ENCODE data around the gene DNAH2.

Gene DNAH2

DNA sequence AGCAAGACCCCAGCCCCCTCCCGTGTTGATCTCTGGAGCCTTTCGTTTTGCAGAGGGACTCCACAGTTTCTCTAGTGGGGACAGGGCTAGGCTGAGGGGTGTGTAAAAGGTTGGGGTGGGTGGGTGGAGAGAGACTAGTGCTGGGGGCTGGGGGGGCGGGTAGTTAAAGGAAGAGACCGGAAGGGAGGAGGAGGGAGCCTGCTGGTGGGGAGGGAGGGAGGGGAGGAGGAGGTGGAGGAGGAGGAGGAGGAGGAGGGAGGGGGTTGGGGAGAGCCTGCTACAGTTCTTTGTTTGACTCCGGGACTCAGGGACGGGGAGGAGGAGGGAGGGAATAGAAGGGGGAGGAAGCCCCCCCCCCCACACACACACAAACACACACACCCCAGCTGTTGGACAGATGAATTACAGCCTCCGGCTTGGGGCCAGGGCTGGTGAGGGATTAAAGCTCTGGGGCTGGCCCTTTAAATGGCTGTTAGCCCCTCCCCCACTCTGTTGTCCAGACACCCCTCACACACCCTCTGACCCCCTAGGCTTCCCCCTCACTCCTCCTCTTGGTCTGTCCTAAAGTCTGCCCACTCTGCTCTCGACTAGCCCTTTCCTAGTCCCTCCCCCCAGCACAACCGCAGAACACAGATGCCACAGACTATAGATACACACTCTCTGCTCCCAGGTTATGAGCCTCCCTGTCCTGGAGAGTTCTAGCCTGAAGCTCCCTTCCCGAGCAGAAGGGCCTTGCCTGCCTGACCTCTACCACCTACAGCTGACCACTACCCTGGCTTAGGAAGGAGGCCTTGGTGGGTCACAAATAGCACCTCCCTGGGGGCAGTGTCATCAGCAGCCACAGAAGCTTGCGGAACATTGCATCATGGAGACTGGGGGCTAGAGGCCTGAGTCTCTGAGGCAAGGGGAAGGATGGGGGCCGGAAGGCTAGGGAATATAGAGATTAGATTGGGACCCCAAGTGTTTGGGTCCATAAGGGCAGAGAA lies 120.8 kb downstream of the DNAH2 start:
- no peak for DNase-seq (ENCODE audit: low read depth in 2 of 2)

DNA sequence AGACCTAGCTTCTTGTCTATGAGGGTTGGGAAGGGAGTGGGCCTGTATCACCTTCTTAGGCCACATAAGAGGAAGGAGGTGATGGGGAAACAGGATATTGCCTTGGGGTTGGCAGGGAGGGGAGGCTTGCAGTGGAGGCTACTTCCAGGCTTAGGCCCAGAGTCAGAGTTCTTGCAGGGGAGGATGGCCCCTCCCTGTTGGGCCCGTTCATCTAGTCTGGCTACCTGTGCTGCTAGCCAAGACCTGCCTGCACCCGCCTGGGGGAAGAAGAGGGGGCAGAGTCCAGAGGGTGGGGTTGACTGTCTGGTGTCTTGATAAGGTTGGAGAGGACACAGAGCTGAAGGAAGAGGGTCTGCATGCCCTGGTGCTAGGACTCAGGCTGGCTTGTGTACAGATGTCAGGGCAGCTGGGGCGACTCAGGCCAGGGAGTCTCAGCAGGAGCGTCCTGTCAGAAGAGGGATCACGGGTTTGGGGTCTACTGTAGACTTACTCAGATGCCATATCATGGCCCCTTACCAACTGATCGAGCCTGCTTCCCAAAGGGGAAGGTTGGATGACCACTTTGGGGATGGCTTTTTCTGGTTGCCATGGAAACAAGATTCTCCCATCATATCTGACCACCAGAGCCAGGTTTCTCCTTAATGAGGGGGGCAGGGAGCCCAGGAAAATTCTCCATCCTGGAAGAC lies 121.8 kb downstream of the DNAH2 start:
- no peak for DNase-seq (ENCODE audit: low read depth in 2 of 2)

DNA sequence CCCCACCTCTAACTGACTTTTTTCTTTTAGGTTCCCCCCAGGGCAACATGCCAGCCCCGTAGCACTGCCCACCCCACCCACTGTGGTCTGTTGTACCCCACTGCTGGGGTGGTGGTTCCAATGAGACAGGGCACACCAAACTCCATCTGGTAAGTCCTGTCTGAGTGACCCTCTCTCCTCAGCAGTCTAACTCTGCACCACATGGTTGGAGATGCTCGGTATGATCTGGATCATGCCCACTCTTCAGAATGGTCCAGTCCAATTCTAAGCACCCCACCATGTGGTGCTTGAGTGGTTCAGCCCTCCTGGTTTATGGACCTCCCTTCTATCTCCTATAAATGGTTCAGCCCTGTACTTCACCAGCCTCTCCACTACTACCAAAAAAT lies 122.3 kb downstream of the DNAH2 start:
- DNase-seq (ENCODE audit: low read depth in 2 of 2) = no peak

DNA sequence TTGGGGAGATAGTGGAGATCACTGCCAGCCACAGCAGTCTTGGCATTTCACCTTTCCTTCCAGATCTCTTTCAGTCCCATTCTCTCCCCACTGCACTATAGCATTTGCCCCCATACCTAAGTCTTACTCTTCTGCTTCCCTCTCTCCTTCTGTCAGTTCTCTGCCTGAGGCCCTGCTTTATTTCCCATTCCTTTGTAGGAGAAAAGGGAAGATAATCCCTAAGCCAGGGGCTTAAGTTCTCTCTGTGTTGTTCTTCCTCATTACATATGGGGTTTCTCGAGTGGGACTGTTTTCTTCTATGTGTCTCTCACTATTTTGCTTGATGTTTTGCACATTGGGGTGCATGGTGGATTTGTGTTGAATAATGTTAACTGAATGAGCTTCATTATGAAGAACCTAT lies 122.9 kb downstream of the DNAH2 start:
- no peak for DNase-seq (ENCODE audit: low read depth in 2 of 2)

DNA sequence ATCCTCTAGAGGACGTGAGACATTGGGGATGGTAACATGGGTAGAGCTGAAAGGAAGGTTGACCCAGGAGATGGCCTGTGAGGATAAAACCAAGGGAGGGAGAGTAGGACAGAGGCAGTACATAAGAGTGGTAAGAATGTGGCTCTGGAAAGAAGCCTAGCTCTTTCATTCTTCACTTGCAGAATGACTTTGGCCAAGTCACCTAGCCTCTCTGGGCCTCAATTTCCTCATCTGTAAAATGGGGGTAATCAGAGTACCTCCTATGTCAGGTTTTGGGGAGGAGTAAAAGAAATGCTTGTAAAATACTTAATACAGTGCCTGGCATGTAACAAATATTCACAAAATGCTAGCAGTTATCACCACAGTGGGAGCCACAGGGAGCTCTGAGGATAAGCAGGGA lies 123.3 kb downstream of the DNAH2 start:
- DNase-seq (ENCODE audit: low read depth in 2 of 2) = no peak

DNA sequence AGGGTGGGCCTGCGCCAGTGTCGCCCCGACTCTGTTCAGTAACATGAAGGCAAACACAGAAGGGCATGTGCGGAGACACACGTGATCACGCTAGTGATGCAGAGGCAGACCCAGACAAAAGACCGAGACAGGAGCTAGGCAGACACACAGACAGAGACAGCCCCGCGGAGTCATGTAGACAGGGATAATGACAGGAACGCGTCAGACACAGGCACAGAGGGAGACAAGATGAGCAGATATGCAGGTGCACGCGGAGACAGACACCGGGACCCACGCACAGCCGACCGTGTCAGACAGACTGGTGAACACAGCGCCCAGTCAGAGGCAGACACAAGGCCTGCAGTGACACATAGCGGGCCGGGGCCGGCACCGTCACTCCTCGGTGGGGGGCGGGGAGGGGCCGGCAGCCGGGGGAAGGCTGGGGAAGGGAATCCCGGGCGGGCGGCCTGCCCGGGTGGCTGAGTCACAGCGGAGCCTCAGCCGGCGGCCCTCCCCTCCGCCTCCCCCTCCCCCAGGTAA lies 123.9 kb downstream of the DNAH2 start:
- peak; percentile 92 to 95 for DNase-seq (ENCODE audit: low read depth in 2 of 2)

DNA sequence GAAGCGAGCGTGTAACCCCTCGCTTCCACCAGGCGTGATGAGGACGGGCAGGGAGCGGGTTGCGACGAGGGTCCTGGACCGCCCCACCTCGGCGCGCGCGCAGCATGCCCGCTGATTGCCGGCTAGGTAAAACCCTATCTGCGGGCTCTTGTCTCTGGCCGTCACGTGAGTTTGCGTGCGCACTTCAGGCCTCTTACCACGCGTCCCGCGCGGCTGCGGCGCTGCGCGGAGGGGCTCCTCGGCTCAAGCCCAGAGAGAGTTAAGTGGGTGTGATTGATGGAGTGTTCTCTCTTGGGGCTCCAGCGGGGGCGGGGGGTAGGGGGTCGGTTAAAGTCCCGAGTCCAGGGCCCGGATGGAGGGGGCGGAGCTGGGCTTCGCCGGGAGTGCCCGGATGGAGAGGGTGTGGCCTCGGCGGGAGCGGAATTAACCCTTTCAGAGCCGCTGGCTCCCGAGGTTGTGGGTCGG lies 124.4 kb downstream of the DNAH2 start:
- DNase-seq (ENCODE audit: low read depth in 2 of 2) = peak in 1 of 2 donors; percentile 74

DNA sequence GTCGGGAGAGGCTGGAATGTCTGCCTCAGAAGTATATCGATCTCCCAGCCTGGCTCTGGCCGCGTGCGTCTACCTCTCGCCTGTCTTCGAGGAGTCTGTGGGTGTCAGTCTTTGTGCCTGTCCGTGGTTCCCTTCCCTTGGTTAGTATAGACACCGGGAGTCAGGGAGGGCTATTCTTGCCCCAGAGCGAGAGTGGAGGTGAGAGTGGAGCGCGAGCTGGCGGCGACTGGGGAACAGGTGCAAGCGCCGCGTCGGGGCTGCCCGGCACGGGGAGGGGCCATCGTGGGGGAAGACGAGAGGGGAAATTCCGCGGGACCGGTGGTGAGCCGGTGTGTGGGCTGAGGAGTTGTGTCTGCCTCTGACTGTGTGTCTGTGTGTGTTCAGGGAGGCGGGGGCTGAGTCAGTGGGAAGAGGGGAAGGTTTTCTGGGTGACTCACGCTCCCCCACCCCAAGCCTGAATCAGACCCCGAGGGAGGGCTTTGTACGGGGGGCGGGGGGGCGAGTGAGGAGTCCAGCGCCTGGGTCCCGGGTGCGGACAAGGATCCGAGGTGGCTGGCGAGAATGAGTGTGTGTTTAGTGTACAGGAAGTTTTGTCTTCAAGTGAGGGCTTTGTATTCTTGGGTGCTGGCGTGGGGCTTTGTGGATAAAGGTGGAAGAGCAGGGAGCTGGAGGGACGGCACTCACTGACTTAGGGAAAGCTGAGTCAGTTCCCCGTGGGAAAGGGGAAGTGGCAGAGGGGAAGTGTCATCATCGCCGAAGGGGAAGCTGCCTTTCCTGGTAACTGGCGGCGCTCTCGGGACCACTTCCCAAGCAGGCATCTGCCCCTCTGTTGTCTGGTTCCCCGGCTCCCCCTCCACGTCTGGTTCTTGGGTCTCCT lies 125.1 kb downstream of the DNAH2 start:
- peak; percentile 96 to 97 for DNase-seq (ENCODE audit: low read depth in 2 of 2)

DNA sequence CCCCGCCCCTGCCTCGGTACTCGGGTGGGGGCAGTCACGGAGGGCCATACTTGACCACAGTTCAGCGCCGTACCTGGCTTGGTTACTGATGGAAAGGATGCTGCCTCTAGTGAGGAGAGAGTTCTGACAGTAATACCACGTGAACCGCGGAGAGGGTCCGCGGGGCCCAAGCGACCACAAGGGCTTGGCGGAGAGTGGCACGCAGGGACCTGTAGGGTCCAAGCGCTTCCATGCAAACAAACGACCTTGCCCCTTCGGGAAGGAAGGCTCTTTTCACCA lies 125.7 kb downstream of the DNAH2 start:
- DNase-seq (ENCODE audit: low read depth in 2 of 2) = no peak

DNA sequence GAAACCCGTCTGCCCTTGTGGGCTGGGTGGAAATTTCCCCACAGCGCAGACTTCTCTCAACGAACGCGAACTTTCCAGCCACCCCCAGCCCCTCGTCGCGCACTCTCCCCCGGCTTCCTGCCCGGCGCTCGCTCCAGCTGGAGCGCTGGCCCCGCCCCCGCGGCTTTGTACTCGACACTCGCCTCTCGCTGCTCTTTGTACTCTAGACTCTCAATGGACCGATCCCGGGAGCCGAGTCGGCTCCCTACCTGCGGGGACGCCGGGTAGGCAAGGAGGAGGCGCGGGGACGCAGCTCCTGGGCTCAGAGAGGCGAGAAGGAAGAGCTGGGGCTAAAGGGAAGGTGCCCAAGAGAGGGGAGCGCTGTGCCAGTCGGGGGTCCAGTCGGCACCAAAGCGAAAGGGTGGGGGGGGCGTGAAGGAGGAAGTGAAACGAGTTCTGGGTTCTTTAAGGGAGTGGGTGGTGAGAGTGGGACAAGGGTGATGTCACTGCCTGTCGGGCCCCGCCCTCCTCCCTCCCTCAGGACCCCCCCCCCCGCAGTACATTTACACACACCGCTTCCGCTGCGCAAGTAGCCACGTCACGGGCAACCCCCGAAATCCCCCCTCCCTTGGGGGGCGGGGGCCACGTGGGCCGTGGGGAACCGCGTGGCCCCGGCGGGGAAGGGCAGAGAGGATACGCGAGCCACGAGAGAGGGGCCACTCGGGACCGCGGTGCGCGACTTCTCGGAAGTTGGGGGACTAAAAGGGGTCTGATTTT lies 126.2 kb downstream of the DNAH2 start:
- DNase-seq (ENCODE audit: low read depth in 2 of 2) = peak; percentile 84 to 89

DNA sequence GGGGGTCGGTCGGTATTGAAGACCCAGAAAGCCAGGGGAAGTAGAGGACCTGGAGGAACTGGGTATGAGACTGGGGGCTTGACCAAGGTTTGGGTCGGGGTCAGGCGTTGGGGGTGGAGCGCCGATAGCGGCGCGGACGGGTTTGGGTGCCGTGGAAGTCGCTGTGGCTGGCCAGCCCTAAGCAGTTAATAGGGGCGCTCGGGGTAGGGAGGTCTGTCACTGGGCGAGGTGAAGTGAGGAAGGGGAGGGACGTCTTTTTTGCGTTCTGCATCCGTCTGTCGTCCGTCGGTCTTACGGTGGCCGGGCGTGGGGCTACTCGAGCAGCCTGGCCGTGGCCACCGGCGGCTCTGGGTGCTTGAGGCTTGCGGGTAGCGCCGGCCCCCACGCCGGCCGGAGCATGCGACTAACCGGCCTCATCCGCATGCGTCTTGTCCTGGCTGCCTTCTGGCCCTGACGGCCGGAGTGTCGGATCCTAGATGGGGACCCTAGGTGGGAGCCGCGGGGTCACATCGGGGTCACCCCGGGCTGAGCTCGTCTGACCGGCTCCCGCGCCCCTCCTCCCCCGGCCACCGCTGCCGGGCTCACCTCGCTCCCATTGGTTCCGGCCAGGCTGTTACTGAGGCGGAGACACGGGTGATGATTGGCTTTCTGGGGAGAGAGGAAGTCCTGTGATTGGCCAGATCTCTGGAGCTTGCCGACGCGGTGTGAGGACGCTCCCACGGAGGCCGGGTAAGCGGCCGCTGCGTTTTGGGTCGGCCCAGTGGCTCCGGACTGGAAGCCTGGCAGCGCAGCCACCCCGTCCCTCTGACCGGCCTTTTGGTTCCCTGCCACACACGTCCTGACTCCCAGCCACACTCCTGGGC lies 127.0 kb downstream of the DNAH2 start:
- no peak for DNase-seq (ENCODE audit: low read depth in 2 of 2)

DNA sequence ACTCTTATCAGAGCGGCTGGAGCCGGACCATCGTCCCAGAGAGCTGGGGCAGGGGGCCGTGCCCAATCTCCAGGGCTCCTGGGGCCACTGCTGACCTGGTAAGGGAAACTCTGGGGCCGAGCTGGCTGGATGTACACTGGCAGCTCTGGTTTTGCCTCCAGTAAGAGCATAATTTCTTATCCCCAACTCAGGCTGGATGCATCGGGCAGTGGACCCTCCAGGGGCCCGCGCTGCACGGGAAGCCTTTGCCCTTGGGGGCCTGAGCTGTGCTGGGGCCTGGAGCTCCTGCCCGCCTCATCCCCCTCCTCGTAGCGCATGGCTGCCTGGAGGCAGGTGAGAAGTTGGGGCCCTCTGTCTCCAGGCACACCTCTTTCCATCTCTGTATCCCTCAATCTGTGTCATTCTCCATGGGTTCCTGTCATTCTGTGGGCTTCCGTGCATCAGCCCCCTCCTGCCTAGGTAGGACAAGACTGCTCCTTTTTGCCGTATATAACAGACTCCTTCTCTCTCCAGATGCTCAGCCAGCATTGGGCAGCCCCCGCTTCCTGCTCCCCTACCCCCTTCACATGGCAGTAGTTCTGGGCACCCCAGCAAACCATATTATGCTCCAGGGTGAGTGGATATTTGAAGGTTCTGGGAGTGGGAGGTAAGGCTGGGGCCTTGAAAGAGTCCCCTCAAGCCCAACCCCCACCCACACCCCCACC lies 128.0 kb downstream of the DNAH2 start:
- DNase-seq (ENCODE audit: low read depth in 2 of 2) = no peak

DNA sequence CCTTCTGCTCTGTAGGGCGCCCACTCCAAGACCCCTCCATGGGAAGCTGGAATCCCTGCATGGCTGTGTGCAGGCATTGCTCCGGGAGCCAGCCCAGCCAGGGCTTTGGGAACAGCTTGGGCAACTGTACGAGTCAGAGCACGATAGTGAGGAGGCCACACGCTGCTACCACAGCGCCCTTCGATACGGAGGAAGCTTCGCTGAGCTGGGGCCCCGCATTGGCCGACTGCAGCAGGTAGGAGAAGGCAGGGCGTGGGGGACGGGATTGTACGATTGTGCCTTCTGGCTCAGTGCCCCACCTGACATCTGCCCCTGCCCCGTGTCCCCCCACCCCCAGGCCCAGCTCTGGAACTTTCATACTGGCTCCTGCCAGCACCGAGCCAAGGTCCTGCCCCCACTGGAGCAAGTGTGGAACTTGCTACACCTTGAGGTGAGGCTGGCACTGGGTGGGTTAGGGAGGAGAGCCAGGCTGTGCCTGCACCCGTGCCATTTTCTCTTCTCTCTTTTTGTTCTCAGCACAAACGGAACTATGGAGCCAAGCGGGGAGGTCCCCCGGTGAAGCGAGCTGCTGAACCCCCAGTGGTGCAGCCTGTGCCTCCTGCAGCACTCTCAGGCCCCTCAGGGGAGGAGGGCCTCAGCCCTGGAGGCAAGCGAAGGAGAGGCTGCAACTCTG lies 128.7 kb downstream of the DNAH2 start:
- DNase-seq (ENCODE audit: low read depth in 2 of 2) = no peak

DNA sequence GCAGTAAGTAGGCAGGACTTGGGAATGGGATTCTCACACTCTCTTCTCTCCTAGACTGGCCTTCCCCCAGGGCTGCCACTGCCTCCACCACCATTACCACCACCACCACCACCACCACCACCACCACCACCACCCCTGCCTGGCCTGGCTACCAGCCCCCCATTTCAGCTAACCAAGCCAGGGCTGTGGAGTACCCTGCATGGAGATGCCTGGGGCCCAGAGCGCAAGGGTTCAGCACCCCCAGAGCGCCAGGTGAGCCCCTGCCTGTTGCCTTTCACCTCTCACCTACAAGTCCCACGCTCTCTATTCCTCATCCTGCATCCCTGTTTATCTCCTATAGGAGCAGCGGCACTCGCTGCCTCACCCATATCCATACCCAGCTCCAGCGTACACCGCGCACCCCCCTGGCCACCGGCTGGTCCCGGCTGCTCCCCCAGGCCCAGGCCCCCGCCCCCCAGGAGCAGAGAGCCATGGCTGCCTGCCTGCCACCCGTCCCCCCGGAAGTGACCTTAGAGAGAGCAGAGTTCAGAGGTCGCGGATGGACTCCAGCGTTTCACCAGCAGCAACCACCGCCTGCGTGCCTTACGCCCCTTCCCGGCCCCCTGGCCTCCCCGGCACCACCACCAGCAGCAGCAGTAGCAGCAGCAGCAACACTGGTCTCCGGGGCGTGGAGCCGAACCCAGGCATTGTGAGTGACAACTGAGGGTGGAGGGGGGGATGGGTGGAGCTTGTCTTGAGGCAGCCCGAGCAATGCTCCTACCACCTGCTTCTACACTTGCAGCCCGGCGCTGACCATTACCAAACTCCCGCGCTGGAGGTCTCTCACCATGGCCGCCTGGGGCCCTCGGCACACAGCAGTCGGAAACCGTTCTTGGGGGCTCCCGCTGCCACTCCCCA lies 129.5 kb downstream of the DNAH2 start:
- no peak for DNase-seq (ENCODE audit: low read depth in 2 of 2)

DNA sequence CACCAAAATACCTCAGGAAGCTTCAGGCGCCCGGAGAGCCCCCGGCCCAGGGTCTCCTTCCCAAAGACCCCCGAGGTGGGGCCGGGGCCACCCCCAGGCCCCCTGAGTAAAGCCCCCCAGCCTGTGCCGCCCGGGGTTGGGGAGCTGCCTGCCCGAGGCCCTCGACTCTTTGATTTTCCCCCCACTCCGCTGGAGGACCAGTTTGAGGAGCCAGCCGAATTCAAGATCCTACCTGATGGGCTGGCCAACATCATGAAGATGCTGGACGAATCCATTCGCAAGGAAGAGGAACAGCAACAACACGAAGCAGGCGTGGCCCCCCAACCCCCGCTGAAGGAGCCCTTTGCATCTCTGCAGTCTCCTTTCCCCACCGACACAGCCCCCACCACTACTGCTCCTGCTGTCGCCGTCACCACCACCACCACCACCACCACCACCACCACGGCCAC lies 130.6 kb downstream of the DNAH2 start:
- no peak for DNase-seq (ENCODE audit: low read depth in 2 of 2)

DNA sequence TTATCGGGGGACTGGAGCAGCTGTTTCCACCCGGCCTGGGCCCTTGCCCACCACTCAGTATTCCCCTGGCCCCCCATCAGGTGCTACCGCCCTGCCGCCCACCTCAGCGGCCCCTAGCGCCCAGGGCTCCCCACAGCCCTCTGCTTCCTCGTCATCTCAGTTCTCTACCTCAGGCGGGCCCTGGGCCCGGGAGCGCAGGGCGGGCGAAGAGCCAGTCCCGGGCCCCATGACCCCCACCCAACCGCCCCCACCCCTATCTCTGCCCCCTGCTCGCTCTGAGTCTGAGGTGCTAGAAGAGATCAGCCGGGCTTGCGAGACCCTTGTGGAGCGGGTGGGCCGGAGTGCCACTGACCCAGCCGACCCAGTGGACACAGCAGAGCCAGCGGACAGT lies 131.2 kb downstream of the DNAH2 start:
- no peak for DNase-seq (ENCODE audit: low read depth in 2 of 2)

DNA sequence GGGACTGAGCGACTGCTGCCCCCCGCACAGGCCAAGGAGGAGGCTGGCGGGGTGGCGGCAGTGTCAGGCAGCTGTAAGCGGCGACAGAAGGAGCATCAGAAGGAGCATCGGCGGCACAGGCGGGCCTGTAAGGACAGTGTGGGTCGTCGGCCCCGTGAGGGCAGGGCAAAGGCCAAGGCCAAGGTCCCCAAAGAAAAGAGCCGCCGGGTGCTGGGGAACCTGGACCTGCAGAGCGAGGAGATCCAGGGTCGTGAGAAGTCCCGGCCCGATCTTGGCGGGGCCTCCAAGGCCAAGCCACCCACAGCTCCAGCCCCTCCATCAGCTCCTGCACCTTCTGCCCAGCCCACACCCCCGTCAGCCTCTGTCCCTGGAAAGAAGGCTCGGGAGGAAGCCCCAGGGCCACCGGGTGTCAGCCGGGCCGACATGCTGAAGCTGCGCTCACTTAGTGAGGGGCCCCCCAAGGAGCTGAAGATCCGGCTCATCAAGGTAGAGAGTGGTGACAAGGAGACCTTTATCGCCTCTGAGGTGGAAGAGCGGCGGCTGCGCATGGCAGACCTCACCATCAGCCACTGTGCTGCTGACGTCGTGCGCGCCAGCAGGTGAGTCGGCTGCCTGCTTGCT lies 131.7 kb downstream of the DNAH2 start:
- DNase-seq (ENCODE audit: low read depth in 2 of 2) = no peak
